M059J (cell line): ENCODE measurements around the gene CDC14A. TPM values are rescaled to one million over a fixed set of nuclear protein-coding genes. Genes with fewer than 3 reads are reported as not detected.
"Not testable (repeated sequence)": the region's sequence is repeated elsewhere in the genome, so short reads cannot be mapped to it uniquely, and the experiment has no call there.

Experiments
- DNase-seq: peaks from one replicate; pipeline ENCODE4 v3.0.0-alpha.2; 2012; ENCODE audit warnings: low read depth
- total RNA-seq: library from RNA; depleted of rRNA; stranded (reverse); fragments of >200 nt; shearing (Covaris generic); gene quantifications from 2 replicates; pipeline ENCODE4 v1.2.3, GENCODE V29; 2014

The CDC14A gene
- total RNA-seq, 1 experiment from 2014 or later: 5.2 TPM

GRCh38 chr1:100400404-100400803, 48.1 kb downstream of the CDC14A start:
- DNase-seq: no peak

- no peak for DNase-seq
Measured at GRCh38 chr1:100404821-100405220, 52.5 kb downstream of the CDC14A start.

GRCh38 chr1:100405902-100406301, 53.6 kb downstream of the CDC14A start:
- not testable (repeated sequence) for DNase-seq

GRCh38 chr1:100407390-100407789, 55.1 kb downstream of the CDC14A start:
- DNase-seq: not testable (repeated sequence)

DNA sequence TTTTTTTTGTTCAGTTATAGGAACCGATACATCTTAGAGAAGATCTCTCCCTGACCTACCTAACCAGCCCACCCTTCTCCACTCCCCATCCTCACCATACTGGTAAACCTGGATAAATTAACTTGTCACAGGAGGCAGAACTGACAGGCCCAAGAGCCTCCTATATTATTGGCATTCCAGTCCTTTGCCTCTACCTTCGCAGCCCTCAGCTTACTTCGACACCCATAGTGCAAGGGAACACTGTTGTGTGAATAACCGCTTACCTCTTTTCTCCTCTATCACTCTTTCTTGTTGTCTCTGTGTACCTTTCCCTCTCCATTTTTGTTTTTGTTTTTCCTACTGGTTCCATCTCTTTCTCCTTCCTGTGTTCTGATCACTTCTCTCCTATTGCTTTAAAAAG, 58.7 kb downstream of the CDC14A start:
- DNase-seq: no peak

GRCh38 chr1:100411574-100411973, 59.3 kb downstream of the CDC14A start:
- no peak for DNase-seq

DNA sequence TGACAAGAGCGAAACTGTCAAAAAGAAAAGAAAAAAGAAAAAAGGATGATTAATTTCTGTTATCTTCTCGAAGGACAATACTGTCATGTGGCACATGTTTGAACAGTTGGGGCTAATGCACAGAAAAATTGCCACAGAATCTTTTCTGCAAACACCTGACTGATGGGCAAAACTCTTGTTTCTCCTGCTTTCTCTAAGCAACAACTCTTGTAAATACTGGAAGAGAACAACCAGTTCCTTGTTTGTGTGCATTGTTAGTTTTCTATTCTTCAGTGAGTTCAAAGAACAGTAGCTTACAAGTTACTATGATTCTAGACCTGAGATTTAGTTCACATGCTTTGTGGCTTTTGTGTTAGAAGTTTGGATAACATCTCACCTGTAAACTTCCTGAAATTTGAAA, 60.7 kb downstream of the CDC14A start:
- DNase-seq: no peak

DNA sequence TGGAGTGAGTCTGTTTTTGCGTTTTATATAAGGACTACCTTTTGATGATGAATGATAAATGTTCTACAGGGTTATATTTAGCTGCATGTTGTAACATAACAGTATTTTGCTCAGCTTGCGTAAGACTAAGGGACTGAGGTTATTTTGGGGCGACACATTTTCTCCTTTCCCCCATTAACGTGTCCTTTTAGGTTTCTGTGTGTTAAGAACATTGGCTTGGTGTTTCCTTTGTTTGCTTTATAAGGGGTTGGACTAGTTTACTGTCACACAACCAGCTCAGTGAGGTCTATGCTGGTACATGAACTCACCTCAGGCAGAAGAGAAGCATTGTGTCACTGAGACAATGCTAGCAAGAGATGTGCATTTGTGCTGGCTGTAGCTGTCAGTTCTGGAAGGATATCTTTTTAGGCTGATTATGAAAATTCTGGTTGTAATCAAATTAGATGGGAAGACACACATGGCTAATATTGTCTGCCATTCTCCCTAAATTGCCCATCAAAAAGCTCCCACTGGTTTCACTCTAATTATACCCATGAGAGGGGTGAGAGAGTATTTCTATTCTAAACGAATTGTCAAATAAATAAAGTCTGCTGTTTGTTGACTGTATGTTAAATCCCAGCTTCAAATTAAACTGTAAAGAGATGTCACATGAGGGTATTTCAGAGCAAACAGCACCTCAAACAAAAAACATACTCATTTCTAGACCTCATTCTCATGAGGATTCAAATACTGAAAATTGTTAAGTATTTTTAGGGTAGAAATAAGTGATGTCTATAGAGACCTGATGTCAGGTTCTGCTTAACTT, 62.6 kb downstream of the CDC14A start:
- DNase-seq: no peak

- DNase-seq: no peak
Measured at GRCh38 chr1:100415498-100415778, 63.1 kb downstream of the CDC14A start.

GRCh38 chr1:100419072-100419471, 66.8 kb downstream of the CDC14A start:
- no peak for DNase-seq

DNA sequence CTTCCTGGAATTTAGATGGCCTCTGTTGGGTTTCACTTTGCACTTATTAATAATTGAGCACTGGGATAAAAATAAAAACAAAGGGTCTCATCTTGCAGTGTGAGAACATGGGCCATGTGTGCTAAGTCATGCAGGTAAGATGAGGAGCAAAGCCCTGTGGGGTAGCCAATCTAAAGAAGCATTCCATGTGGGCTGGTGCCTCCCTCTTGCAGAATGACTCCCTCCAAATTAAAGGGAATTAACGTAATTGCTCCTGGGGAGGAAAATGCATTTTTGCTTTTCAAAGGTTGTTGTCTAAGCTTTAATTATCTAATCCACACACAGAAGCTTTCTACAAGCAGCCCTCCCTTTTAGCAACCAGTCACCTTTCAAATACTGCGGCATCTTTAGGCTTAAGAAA, 69.8 kb downstream of the CDC14A start:
- DNase-seq: no peak

DNA sequence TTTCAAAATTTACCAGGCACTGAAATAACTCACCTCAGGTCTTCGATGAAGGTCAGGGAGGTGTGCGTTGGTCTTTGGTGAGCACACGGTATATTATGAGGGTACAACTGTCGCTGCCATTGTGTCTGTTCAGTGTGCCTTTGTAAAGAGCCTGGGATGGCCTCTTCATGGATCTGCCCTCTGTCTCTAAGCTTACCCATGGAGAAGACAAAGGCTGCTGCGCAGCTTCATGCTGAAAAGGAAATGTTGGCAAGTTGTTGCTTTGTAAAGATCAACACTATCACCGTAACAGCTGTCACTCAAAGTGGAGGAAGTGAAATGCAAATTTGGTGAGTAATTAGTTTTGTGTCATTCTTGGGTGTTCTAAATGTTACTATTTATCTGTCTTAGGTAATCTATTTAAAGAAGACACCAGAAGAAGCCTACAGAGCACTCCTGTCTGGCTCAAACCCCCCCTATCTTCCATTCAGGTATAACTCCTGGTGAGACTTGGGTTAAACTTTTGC, 71.6 kb downstream of the CDC14A start:
- no peak for DNase-seq

- no peak for DNase-seq
Measured at GRCh38 chr1:100428160-100428559, 75.9 kb downstream of the CDC14A start.

DNA sequence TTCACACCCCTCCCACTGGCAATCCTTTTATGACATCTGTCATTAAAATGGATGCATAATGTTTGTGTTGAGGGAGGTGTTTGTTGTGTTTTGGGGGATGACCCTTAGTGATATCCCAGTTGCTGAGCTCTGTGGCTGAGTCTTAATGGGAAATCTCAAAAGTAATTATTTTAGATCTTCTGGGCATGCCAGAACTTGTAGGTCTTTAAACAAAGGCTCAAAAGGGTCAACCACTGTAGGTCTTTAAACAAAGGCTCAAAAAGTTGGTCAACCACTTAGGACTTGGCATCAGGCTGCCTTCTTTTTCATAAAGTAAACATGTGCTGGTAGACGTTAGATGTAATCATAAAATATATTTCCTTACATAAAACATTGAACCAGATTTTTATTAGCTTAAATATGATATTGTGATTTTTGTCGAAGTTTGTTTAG, 78.0 kb downstream of the CDC14A start:
- no peak for DNase-seq

DNA sequence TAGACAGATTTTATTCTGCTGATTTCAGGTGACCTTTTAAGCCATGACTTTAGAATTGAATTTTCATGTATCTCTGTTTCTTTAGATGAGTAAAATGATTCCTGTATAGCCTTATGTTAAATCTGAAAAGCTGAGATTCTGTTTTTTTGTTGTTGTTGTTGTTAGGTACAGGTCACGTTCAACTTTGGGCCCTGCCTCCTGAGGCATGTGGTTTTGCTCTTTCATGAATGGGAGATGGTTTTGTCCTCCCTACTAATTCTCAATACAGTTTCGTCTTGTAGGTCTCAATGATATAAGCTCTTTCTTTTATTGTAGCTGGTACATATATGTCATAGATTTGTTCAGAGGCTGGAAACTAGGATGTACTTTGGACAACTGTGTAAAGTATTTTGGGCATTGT, 79.6 kb downstream of the CDC14A start:
- DNase-seq: no peak

GRCh38 chr1:100433563-100433962, 81.3 kb downstream of the CDC14A start:
- DNase-seq: no peak

DNA sequence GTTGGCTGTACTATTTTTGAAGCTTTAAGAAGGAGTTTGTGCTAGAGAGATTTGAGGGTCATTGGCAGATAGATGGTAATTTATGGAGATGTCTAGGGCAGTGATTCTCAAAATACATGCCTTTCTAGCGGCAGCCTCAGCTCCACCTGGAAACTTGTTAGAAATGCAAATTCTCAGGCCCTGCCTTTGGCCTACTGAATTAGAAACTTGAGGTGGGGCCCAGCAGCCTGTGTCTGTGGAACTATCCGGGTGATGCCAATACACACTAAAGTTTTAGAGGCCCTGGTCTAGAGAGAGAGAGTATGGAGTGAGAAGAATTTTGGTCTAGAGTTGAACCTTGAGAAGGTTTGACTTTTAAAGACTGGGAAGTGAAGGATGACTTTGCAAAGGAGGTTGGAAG, 82.5 kb downstream of the CDC14A start:
- DNase-seq: no peak

GRCh38 chr1:100438375-100438774, 86.1 kb downstream of the CDC14A start:
- no peak for DNase-seq

DNA sequence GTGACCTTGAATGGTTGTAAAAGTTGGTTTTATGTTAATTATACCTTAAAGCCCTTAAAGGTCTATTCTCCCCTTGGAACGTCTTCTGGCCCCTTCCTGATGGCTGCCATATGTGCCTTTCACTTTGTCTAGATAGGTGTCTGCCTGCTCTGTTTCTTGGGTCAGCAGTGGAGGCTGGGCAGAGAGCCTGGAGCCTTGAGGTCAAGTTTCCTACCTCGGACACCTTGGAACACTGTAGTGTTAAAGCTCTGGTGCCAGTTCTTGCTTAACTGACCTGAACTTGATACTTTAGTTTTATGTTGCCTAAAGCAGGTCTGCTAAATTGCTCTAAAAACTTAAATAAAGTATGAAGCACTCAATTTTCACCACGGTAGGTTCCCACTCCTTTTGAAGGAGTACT, 86.5 kb downstream of the CDC14A start:
- DNase-seq: no peak

DNA sequence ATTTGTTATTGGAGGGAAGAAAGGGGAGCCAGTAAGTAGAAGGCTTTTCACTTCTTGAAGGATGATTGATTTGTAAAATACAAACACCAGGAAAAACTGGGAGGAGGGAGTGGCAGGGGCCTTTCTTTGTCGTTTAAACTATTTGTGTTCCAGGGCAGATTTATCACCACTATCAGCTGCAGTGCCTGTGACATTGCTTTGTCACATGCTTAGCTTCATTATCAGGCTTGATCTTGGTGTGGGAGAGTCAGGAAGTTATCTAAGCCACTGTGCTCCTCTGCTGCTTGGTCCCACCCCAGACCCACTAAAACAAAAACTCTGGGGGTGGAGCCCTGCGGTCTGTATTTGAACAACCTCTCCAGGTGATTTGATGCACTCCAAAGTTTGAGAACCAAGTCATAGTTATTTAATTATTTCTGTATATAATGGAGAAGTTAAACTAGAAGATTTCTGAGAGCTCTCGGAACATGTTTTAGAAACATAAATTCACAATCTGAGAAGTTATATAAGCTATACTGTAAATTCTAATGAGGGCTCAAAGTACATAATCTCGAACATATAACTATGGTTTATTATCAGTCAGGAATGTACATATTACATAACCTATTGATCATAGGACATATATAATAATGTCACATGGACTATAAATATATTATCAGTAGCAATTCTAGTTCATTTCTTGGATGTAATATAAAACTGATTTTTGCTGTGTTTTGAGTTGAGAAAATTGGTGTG, 87.9 kb downstream of the CDC14A start:
- no peak for DNase-seq

DNA sequence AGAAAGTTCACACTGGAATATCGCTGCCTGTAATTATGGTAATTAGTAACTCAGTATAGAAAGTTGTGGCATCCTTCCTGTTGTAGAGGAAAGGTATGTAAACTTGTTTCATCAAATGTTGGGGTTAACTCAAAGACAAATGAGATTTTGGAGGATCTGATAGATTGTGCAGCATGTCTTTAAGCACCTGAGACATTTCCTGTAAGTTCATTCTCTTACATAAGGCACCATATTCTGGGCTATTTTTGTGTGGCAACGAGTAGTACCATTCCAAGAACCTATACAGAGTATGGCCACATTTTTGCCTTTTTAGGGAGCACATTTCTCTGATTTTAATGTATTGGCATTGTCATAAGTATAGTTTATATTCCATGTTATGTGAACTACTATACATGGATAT, 88.8 kb downstream of the CDC14A start:
- no peak for DNase-seq

GRCh38 chr1:100441651-100442050, 89.3 kb downstream of the CDC14A start:
- no peak for DNase-seq
